Activated gamma-delta T cell treated with Interleukin-2 at 50 U/mL for 16 hours (primary cell): Measurements from ENCODE around the gene POLR2M.

ENCODE experiments used
- DNase-seq: peaks from one replicate; pipeline ENCODE4 v3.0.0-alpha.2; 2020

The POLR2M gene

GRCh38 chr15:57706405-57707209, at the start of gene POLR2M:
Gene POLR2M (plus strand): TSS chr15:57706714. CDS start chr15:57706843, 129 bp downstream.
- peak; percentile 84 for DNase-seq

- no peak for DNase-seq
These were observed 48.9 kb upstream of the POLR2M start for GRCh38 chr15:57657619-57658018.

- DNase-seq: no peak
These were observed 44.3 kb upstream of the POLR2M start for GRCh38 chr15:57662091-57662744.

GRCh38 chr15:57662802-57663201, 43.7 kb upstream of the POLR2M start:
- no peak for DNase-seq

GRCh38 chr15:57663262-57663661, 43.3 kb upstream of the POLR2M start:
- no peak for DNase-seq

- no peak for DNase-seq
These were observed 41.3 kb upstream of the POLR2M start for GRCh38 chr15:57665194-57665593.

GRCh38 chr15:57665939-57666338, 40.6 kb upstream of the POLR2M start:
- DNase-seq: no peak

GRCh38 chr15:57667171-57667849, 39.2 kb upstream of the POLR2M start:
- DNase-seq: no peak

- no peak for DNase-seq
These were observed 38.5 kb upstream of the POLR2M start for GRCh38 chr15:57668016-57668415.

GRCh38 chr15:57671636-57672035, 34.9 kb upstream of the POLR2M start:
- no peak for DNase-seq

GRCh38 chr15:57675481-57676181, 30.9 kb upstream of the POLR2M start:
- DNase-seq: no peak

GRCh38 chr15:57676585-57676984, 29.9 kb upstream of the POLR2M start:
- DNase-seq: no peak

GRCh38 chr15:57677204-57677603, 29.3 kb upstream of the POLR2M start:
- no peak for DNase-seq

GRCh38 chr15:57680021-57680420, 26.5 kb upstream of the POLR2M start:
- DNase-seq: no peak

GRCh38 chr15:57681011-57681410, 25.5 kb upstream of the POLR2M start:
- DNase-seq: no peak

- no peak for DNase-seq
These were observed 23.0 kb upstream of the POLR2M start for GRCh38 chr15:57683481-57683880.

- DNase-seq: no peak
These were observed 21.9 kb upstream of the POLR2M start for GRCh38 chr15:57684491-57685151.

- DNase-seq: no peak
These were observed 21.0 kb upstream of the POLR2M start for GRCh38 chr15:57685306-57686095.

GRCh38 chr15:57686657-57687056, 19.9 kb upstream of the POLR2M start:
- DNase-seq: no peak

- DNase-seq: no peak
These were observed 16.1 kb upstream of the POLR2M start for GRCh38 chr15:57690341-57690966.

GRCh38 chr15:57691082-57691481, 15.4 kb upstream of the POLR2M start:
- no peak for DNase-seq
